Measurements from ENCODE around the gene ABI3BP. TPM values are rescaled to one million over a fixed set of nuclear protein-coding genes. Genes with fewer than 3 reads are reported as not detected.

The ABI3BP gene
- total RNA-seq, 1 experiment from 2014 or later, result 0.74 TPM

GRCh38 chr3:100941041-100941440 is 52.2 kb downstream of the ABI3BP start:
- POLR2A ChIA-PET, result no interaction called here
- TF ChIP-seq, protein P1, sequence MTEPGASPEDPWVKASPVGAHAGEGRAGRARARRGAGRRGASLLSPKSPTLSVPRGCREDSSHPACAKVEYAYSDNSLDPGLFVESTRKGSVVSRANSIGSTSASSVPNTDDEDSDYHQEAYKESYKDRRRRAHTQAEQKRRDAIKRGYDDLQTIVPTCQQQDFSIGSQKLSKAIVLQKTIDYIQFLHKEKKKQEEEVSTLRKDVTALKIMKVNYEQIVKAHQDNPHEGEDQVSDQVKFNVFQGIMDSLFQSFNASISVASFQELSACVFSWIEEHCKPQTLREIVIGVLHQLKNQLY (CRISPR knock-in tag; IDR thresholded peaks at IDR 0.05), result no peak
- no peak for TF ChIP-seq FOXJ3 (CRISPR knock-in tag; IDR thresholded peaks at IDR 0.05; ENCODE audit: borderline replicate concordance)
- TF ChIP-seq NR2C2 (CRISPR knock-in tag; IDR thresholded peaks at IDR 0.05), result no peak
- TF ChIP-seq CBFB (CRISPR knock-in tag; IDR thresholded peaks at IDR 0.05; ENCODE audit: low read depth), result no peak
- no peak for TF ChIP-seq PRDM15 (CRISPR knock-in tag; IDR thresholded peaks at IDR 0.05)
- TF ChIP-seq ZNF263 (CRISPR knock-in tag; IDR thresholded peaks at IDR 0.05; ENCODE audit: low read depth), result no peak
- no peak for TF ChIP-seq IRF2 (CRISPR knock-in tag; IDR thresholded peaks at IDR 0.05; ENCODE audit: borderline replicate concordance, low read depth)
- no peak for TF ChIP-seq ATF3 (CRISPR knock-in tag; conservative IDR thresholded peaks at IDR 0.05)
- TF ChIP-seq PRRX2 (CRISPR knock-in tag; IDR thresholded peaks at IDR 0.05), result no peak
- TF ChIP-seq USF1 (CRISPR knock-in tag; IDR thresholded peaks at IDR 0.05), result no peak
- no peak for TF ChIP-seq ZNF396 (CRISPR knock-in tag; IDR thresholded peaks at IDR 0.05; ENCODE audit: borderline replicate concordance)
- TF ChIP-seq FOXK1 (CRISPR knock-in tag; IDR thresholded peaks at IDR 0.05), result no peak
- TF ChIP-seq, protein P2, sequence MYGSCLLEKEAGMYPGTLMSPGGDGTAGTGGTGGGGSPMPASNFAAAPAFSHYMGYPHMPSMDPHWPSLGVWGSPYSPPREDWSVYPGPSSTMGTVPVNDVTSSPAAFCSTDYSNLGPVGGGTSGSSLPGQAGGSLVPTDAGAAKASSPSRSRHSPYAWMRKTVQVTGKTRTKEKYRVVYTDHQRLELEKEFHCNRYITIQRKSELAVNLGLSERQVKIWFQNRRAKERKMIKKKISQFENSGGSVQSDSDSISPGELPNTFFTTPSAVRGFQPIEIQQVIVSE (CRISPR knock-in tag; IDR thresholded peaks at IDR 0.05; ENCODE audit: borderline replicate concordance), result no peak
- TF ChIP-seq JAZF1 (CRISPR knock-in tag; IDR thresholded peaks at IDR 0.05), result no peak
- TF ChIP-seq ZNF416 (CRISPR knock-in tag; IDR thresholded peaks at IDR 0.05), result no peak
- TF ChIP-seq NR3C1 (CRISPR knock-in tag; conservative IDR thresholded peaks at IDR 0.05; ENCODE audit: low read depth), result no peak
- no peak for TF ChIP-seq SOX15 (CRISPR knock-in tag; IDR thresholded peaks at IDR 0.05)
- no peak for TF ChIP-seq GABPB1 (CRISPR knock-in tag; IDR thresholded peaks at IDR 0.05)
- ATAC-seq, result no peak
- no peak overlapping the region for H3K27ac Mint-ChIP-seq
- no peaks in the 10 kb centered on the region for H3K27me3 Mint-ChIP-seq (ENCODE audit: low read depth)
- peaks cover 40% of the 10 kb centered on the region for H3K4me1 Mint-ChIP-seq
- H3K4me3 Mint-ChIP-seq, result no peak overlapping the region
- CTCF ChIA-PET, result no interaction called here
- H3K9me3 Mint-ChIP-seq, result peaks cover 7% of the 10 kb centered on the region; the same call in 1 of the 2 replicates
- no peak for DNase-seq (ENCODE audit: low spot score)
- H3K36me3 Mint-ChIP-seq, result no peaks in the 10 kb centered on the region

- Mint-ChIP-seq H3K4me1 (peaks cover 34% of the 10 kb centered on the region), H3K27ac (no peak overlapping the region), H3K36me3 (no peaks in the 10 kb centered on the region), H3K27me3 (ENCODE audit: low read depth) (no peaks in the 10 kb centered on the region), H3K4me3 (no peak overlapping the region), H3K9me3 (peaks cover 7% of the 10 kb centered on the region; the same call in 1 of the 2 replicates)
- ChIA-PET CTCF (no interaction called here), POLR2A (no interaction called here)
- no peak for DNase-seq (ENCODE audit: low spot score)
- ATAC-seq, result no peak
- TF ChIP-seq TEAD1 (CRISPR knock-in tag; IDR thresholded peaks at IDR 0.05) (no peak), NFATC4 (CRISPR knock-in tag; IDR thresholded peaks at IDR 0.05) (no peak), USF1 (CRISPR knock-in tag; IDR thresholded peaks at IDR 0.05) (no peak), JAZF1 (CRISPR knock-in tag; IDR thresholded peaks at IDR 0.05) (no peak), GABPB1 (CRISPR knock-in tag; IDR thresholded peaks at IDR 0.05) (no peak), HMGA2 (CRISPR knock-in tag; IDR thresholded peaks at IDR 0.05) (no peak), KAT7 (CRISPR knock-in tag; IDR thresholded peaks at IDR 0.05; ENCODE audit: borderline replicate concordance) (no peak), ZNF232 (CRISPR knock-in tag; IDR thresholded peaks at IDR 0.05) (no peak), RORB (CRISPR knock-in tag; IDR thresholded peaks at IDR 0.05) (no peak), ZNF138 (CRISPR knock-in tag; conservative IDR thresholded peaks at IDR 0.05) (no peak), SMAD4 (CRISPR knock-in tag; IDR thresholded peaks at IDR 0.05) (no peak), GTF2I (CRISPR knock-in tag; conservative IDR thresholded peaks at IDR 0.05) (no peak)
- TF ChIP-seq, protein P3, sequence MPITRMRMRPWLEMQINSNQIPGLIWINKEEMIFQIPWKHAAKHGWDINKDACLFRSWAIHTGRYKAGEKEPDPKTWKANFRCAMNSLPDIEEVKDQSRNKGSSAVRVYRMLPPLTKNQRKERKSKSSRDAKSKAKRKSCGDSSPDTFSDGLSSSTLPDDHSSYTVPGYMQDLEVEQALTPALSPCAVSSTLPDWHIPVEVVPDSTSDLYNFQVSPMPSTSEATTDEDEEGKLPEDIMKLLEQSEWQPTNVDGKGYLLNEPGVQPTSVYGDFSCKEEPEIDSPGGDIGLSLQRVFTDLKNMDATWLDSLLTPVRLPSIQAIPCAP (CRISPR knock-in tag; IDR thresholded peaks at IDR 0.05), result no peak
- TF ChIP-seq, protein P2 (CRISPR knock-in tag; IDR thresholded peaks at IDR 0.05; ENCODE audit: borderline replicate concordance), result no peak
Observed at GRCh38 chr3:100936931-100937330, 56.3 kb downstream of the ABI3BP start.
